Suppressor macrophage treated with lipopolysaccharide for 4 hours (primary cell): ENCODE data around the gene HOXB2.
A peak's percentile ranks its signal among the peaks of the same experiment; 100 is the strongest.

Experiments
- DNase-seq: peaks from one replicate; pipeline ENCODE4 v3.0.0-alpha.2; 2020

The HOXB2 gene

GRCh38 chr17:48551596-48552465 lies 6.9 kb upstream of the HOXB2 start:
- no peak for DNase-seq

- DNase-seq: no peak
These were observed 6.3 kb upstream of the HOXB2 start for GRCh38 chr17:48551214-48551555.

GRCh38 chr17:48550502-48551213 lies 5.7 kb upstream of the HOXB2 start:
- no peak for DNase-seq

GRCh38 chr17:48549914-48550501 lies 5.1 kb upstream of the HOXB2 start:
- no peak for DNase-seq

GRCh38 chr17:48549281-48549630 lies 4.3 kb upstream of the HOXB2 start:
- no peak for DNase-seq

GRCh38 chr17:48548523-48549280 lies 3.8 kb upstream of the HOXB2 start:
- no peak for DNase-seq

- peak; percentile 45 for DNase-seq
These were observed 3.1 kb upstream of the HOXB2 start for GRCh38 chr17:48547808-48548522.

GRCh38 chr17:48546924-48547807 lies 2.3 kb upstream of the HOXB2 start:
- no peak for DNase-seq

- no peak for DNase-seq
These were observed 1.4 kb upstream of the HOXB2 start for GRCh38 chr17:48546137-48546923.

GRCh38 chr17:48545539-48545938 lies 630 bp upstream of the HOXB2 start:
- no peak for DNase-seq

GRCh38 chr17:48544349-48545021 lies 424 bp downstream of the HOXB2 start:
- DNase-seq: no peak

- DNase-seq: no peak
These were observed 1.0 kb downstream of the HOXB2 start for GRCh38 chr17:48543854-48544348.

GRCh38 chr17:48543107-48543853 lies 1.6 kb downstream of the HOXB2 start:
- DNase-seq: peak; percentile 57

GRCh38 chr17:48542698-48543106 lies 2.2 kb downstream of the HOXB2 start:
- DNase-seq: no peak

- no peak for DNase-seq
These were observed 2.7 kb downstream of the HOXB2 start for GRCh38 chr17:48542114-48542656.

GRCh38 chr17:48541577-48542113 lies 3.3 kb downstream of the HOXB2 start:
- no peak for DNase-seq

- DNase-seq: no peak
These were observed 3.8 kb downstream of the HOXB2 start for GRCh38 chr17:48541036-48541576.

- no peak for DNase-seq
These were observed 4.7 kb downstream of the HOXB2 start for GRCh38 chr17:48540213-48540612.
